GM12878 (cell line): ENCODE measurements around the gene ADORA2B. TPM values are rescaled to one million over a fixed set of nuclear protein-coding genes. Genes with fewer than 3 reads are reported as not detected.

Experiments used
- ATAC-seq: fragments of 200-7000 bp; cut with Tn5 transposase; 3 replicates; pipeline ENCODE4 v1.9.1; 2020; ENCODE audit warnings: mild to moderate bottlenecking, moderate library complexity
- BruUV-seq: library from RNA; stranded (reverse); fragments of 400-500 nt; replicated peaks from 2 replicates; lab custom pipeline; 2021; lab: Mats Ljungman, UMichigan
- CTCF ChIA-PET: fragments of 300-600 bp; sonication (Branson Sonifier 250); formaldehyde crosslinking; extraction: SDS; loops from one replicate; lab custom pipeline; 2021; ENCODE audit warnings: inconsistent platforms; lab: Yijun Ruan, JAX
- POLR2A ChIA-PET: fragments of 350-600 bp; formaldehyde crosslinking; extraction: SDS; loops from one replicate; lab custom pipeline; 2021; ENCODE audit warnings: inconsistent platforms; lab: Charles Lee
- RAD21 ChIA-PET: fragments of 300-600 bp; sonication (Branson Sonifier 250); formaldehyde crosslinking; loops from one replicate; lab custom pipeline; 2023; ENCODE audit warnings: antibody characterized with exemption; ENCODE audit not compliant: unreplicated experiment; lab: Charles Lee
- SMC1A ChIA-PET: fragments of 300-600 bp; sonication (Branson Sonifier 250); formaldehyde crosslinking; loops from one replicate; lab custom pipeline; 2023; ENCODE audit not compliant: unreplicated experiment, uncharacterized antibody; lab: Charles Lee
- DNase-seq: peaks from one replicate; pipeline ENCODE4 v3.0.0-alpha.2; 2011; ENCODE audit warnings: low read depth, low spot score
- FAIRE-seq: peaks from 3 replicates; lab custom pipeline; 2011; peaks lifted over from hg19 to GRCh38; lab: Jason Lieb, UNC
- H2AFZ ChIP-seq: 2 replicates; pipeline ENCODE4 v1.6.0; 2011; ENCODE audit warnings: low read depth, low read length, control low read depth; ENCODE audit not compliant: control insufficient read depth
- H3K27ac ChIP-seq: 2 replicates; pipeline ENCODE4 v1.5.1; 2011; ENCODE audit warnings: control low read depth; ENCODE audit not compliant: control insufficient read depth, insufficient read depth
- H3K27me3 ChIP-seq, 2 experiments: replicated peaks in 1 of 2; 2 replicates each; pipeline versions ENCODE4 v1.6.0 to v1.6.1; 2011; ENCODE audit warnings: low read length in 1 of 2; ENCODE audit not compliant: control insufficient read depth in 2 of 2, insufficient read depth in 2 of 2
- H3K36me3 ChIP-seq, 2 experiments: 2 replicates each; pipeline ENCODE4 v1.5.1; 2011; ENCODE audit warnings: low read length in 1 of 2; ENCODE audit not compliant: control insufficient read depth in 2 of 2, insufficient read depth in 2 of 2
- H3K4me1 ChIP-seq: 2 replicates; pipeline ENCODE4 v1.6.1; 2011; ENCODE audit warnings: mild to moderate bottlenecking, low read length, moderate library complexity, mixed read lengths; ENCODE audit not compliant: control insufficient read depth, insufficient read depth
- H3K4me2 ChIP-seq: 2 replicates; pipeline ENCODE4 v1.6.0; 2011; ENCODE audit warnings: control low read depth; ENCODE audit not compliant: control insufficient read depth, insufficient read depth
- H3K4me3 ChIP-seq: fragments of 200-600 bp; sonication (generic); 2 replicates; pipeline ENCODE4 v1.5.1; 2016
- H3K79me2 ChIP-seq: 2 replicates; pipeline ENCODE4 v1.6.0; 2011; ENCODE audit warnings: low read length; ENCODE audit not compliant: control insufficient read depth, insufficient read depth
- H3K9ac ChIP-seq: 2 replicates; pipeline ENCODE4 v1.8.0; 2011; ENCODE audit warnings: low read length, control low read depth, mixed read lengths; ENCODE audit not compliant: control insufficient read depth, insufficient read depth
- H3K9me3 ChIP-seq: replicated peaks from 3 replicates; pipeline ENCODE4 v1.5.1; 2011; ENCODE audit warnings: mild to moderate bottlenecking, low read length; ENCODE audit not compliant: control insufficient read depth, insufficient read depth
- H4K20me1 ChIP-seq: 2 replicates; pipeline ENCODE4 v1.6.0; 2011; ENCODE audit not compliant: control insufficient read depth, insufficient read depth
- ATF7 ChIP-seq: fragments of 450-650 bp; IDR thresholded peaks from 2 replicates; pipeline ENCODE4 v1.6.1; 2016; ENCODE audit warnings: low read depth, mild to moderate bottlenecking
- EED ChIP-seq: sonication (generic); IDR thresholded peaks from 2 replicates; pipeline ENCODE4 v1.6.1; 2016; ENCODE audit warnings: antibody characterized with exemption, low read depth
- MTA2 ChIP-seq: fragments of 450-650 bp; IDR thresholded peaks from 2 replicates; pipeline ENCODE4 v1.6.1; 2016; ENCODE audit warnings: low read depth, mild to moderate bottlenecking, moderate library complexity
- NFYB ChIP-seq: IDR thresholded peaks from 2 replicates; pipeline ENCODE4 v1.6.1; 2011; ENCODE audit warnings: low read depth, mild to moderate bottlenecking, low read length, improper control_type of control experiment, moderate library complexity; ENCODE audit not compliant: insufficient read depth
- RCOR1 ChIP-seq: conservative IDR thresholded peaks from 2 replicates; pipeline ENCODE4 v1.6.1; 2012; ENCODE audit warnings: low read depth, low read length, improper control_type of control experiment
- RFX5 ChIP-seq: IDR thresholded peaks from 2 replicates; pipeline ENCODE4 v1.6.1; 2011; ENCODE audit warnings: low read depth, low read length, improper control_type of control experiment
- STAT3 ChIP-seq: IDR thresholded peaks from 2 replicates; pipeline ENCODE4 v1.6.1; 2011; ENCODE audit warnings: low read depth, low read length, improper control_type of control experiment
- TARDBP ChIP-seq: IDR thresholded peaks from 2 replicates; pipeline ENCODE4 v1.6.1; 2016; ENCODE audit warnings: borderline replicate concordance
- YY1 ChIP-seq: IDR thresholded peaks from 2 replicates; pipeline ENCODE4 v1.6.1; 2011; ENCODE audit warnings: low read depth, mild to moderate bottlenecking, low read length
- WGBS: methylation state at CpG from one replicate; pipeline ENCODE4 v1.1.6; 2016; ENCODE audit warnings: low lambda C conversion rate; ENCODE audit not compliant: insufficient replicate concordance, insufficient coverage; ENCODE audit errors: missing lambda C conversion rate; 5-methylcytosine and 5-hydroxymethylcytosine counted together
- in situ Hi-C: fragments of 300-500 bp; cut with MboI; formaldehyde crosslinking; loops from 9 replicates; pipeline ENCODE4 v1.14.3; 2018; ENCODE audit warnings: mixed read lengths
- intact Hi-C: fragments of 100-400 bp; cut with micrococcal nuclease; formaldehyde crosslinking; loops from one replicate; pipeline ENCODE4 v1.14.2; 2022; ENCODE audit not compliant: unreplicated experiment
- polyA plus RNA-seq, 11 experiments: library from polyadenylated mRNA; depleted of rRNA in 4 of 11; unstranded in 6 of 11; stranded (reverse) in 5 of 11; fragments of >200 nt; fragmentation: Nextera tagmentation in 4 of 11; fragmentation: Illumina TruSeq in 1 of 11; extraction: Ambion mirVana in 4 of 11; extraction: Trizol in 1 of 11; gene quantifications; 1 replicate in 1 of 11; 2 replicates in 10 of 11; pipeline versions ENCODE4 v1.2.1 to v1.2.3, GENCODE V29; 2011 to 2016; ENCODE audit warnings: inconsistent platforms in 2 of 11, missing spikeins in 2 of 11, low read depth in 1 of 11
- total RNA-seq, 4 experiments: library from RNA; depleted of rRNA in 3 of 4; stranded (reverse); fragments of >200 nt in 3 of 4; fragmentation: Illumina TruSeq in 1 of 4; extraction: Trizol in 1 of 4; gene quantifications; 2 replicates each; pipeline versions ENCODE4 v1.2.1 to v1.2.3, GENCODE V29; 2013 to 2021
- TF ChIP-seq, protein P1 (sequence below): fragments of 450-650 bp; IDR thresholded peaks from 2 replicates; pipeline ENCODE4 v1.6.1; 2017; ENCODE audit warnings: mild to moderate bottlenecking, moderate library complexity
- TF ChIP-seq, protein P2 (sequence below): fragments of 450-650 bp; conservative IDR thresholded peaks from 2 replicates; pipeline ENCODE4 v1.6.1; 2017; ENCODE audit warnings: mild to moderate bottlenecking, moderate library complexity
- TF ChIP-seq, protein P3 (sequence below): fragments of 450-650 bp; IDR thresholded peaks from 2 replicates; pipeline ENCODE4 v1.6.1; 2018; ENCODE audit warnings: mild to moderate bottlenecking, low read depth, moderate library complexity; ENCODE audit not compliant: partially characterized antibody

Gene ADORA2B
- total and polyA plus RNA-seq, 10 of the 15 experiments (the other 5 are each of a cell fraction or from before 2014, with no cell fraction given), result 0.05 to 0.42 (median 0.17) TPM

DNA sequence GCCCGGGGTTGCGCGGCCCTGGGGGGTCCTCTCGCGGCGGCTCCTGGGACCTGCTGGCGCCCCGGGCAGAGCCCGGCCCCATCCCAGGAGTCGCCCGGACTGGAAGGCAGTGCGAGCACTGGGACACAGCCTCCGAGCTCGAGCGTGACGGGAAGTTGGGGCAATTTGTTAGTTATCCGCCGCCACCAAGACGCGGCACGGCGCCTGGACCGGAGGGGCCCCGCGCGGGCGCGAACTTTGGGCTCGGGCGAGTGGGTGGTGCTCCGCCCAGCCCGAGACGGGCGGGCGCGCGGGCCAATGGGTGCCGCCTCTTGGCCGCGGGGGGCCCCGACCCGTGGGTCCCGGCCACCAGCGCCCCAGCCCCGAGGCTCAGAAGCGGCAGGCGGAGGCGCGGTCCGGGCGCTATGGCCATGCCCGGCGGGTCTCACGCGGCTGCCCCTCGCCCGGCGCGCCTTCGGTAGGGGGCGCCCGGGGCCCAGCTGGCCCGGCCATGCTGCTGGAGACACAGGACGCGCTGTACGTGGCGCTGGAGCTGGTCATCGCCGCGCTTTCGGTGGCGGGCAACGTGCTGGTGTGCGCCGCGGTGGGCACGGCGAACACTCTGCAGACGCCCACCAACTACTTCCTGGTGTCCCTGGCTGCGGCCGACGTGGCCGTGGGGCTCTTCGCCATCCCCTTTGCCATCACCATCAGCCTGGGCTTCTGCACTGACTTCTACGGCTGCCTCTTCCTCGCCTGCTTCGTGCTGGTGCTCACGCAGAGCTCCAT, at the start of gene ADORA2B (continued):
- TF ChIP-seq, protein P1, sequence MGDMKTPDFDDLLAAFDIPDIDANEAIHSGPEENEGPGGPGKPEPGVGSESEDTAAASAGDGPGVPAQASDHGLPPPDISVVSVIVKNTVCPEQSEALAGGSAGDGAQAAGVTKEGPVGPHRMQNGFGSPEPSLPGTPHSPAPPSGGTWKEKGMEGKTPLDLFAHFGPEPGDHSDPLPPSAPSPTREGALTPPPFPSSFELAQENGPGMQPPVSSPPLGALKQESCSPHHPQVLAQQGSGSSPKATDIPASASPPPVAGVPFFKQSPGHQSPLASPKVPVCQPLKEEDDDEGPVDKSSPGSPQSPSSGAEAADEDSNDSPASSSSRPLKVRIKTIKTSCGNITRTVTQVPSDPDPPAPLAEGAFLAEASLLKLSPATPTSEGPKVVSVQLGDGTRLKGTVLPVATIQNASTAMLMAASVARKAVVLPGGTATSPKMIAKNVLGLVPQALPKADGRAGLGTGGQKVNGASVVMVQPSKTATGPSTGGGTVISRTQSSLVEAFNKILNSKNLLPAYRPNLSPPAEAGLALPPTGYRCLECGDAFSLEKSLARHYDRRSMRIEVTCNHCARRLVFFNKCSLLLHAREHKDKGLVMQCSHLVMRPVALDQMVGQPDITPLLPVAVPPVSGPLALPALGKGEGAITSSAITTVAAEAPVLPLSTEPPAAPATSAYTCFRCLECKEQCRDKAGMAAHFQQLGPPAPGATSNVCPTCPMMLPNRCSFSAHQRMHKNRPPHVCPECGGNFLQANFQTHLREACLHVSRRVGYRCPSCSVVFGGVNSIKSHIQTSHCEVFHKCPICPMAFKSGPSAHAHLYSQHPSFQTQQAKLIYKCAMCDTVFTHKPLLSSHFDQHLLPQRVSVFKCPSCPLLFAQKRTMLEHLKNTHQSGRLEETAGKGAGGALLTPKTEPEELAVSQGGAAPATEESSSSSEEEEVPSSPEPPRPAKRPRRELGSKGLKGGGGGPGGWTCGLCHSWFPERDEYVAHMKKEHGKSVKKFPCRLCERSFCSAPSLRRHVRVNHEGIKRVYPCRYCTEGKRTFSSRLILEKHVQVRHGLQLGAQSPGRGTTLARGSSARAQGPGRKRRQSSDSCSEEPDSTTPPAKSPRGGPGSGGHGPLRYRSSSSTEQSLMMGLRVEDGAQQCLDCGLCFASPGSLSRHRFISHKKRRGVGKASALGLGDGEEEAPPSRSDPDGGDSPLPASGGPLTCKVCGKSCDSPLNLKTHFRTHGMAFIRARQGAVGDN, result peak; percentile 58; the same call in 1 of the 2 replicates
- TF ChIP-seq NFYB (0 out of 2 replicates have a peak, but pooled peaks have one; percentile 17), YY1 (0 out of 2 replicates have a peak, but pooled peaks have one; percentile 18)
- TF ChIP-seq, all 136 proteins: peak for 13

DNA sequence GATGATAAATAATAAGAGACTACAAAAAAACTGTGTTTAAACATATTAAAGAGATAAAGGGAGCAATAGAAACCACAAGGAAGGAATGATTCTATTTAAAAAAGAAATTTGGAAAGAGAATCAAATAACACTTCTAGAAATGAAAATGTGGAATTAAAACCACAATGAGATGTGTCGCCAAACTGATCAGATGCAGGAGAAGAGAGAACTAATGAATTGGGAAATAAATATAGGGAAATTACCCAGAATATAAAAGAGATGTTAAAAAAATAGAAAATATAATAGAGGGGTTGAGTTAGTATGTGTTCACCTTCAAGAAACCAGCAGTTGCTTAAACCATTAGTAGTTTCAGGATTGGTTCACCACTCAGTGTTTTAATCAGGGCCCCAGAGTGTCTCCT, 48.7 kb upstream of the ADORA2B start:
- CTCF ChIA-PET, result interaction anchor here (0.6 kb wide), 1 partner anchor 468 kb away, joined by 3 read pairs; no protein-coding TSS in a partner anchor
- no peak overlapping the region for H3K9ac ChIP-seq
- no peaks in the 10 kb centered on the region for H3K4me1 ChIP-seq
- RAD21 ChIA-PET, result no interaction called here
- TF ChIP-seq TARDBP (no peak), YY1 (no peak), STAT3 (no peak), RFX5 (no peak), EED (no peak), RCOR1 (no peak), MTA2 (no peak), ATF7 (no peak)
- TF ChIP-seq, protein P2, sequence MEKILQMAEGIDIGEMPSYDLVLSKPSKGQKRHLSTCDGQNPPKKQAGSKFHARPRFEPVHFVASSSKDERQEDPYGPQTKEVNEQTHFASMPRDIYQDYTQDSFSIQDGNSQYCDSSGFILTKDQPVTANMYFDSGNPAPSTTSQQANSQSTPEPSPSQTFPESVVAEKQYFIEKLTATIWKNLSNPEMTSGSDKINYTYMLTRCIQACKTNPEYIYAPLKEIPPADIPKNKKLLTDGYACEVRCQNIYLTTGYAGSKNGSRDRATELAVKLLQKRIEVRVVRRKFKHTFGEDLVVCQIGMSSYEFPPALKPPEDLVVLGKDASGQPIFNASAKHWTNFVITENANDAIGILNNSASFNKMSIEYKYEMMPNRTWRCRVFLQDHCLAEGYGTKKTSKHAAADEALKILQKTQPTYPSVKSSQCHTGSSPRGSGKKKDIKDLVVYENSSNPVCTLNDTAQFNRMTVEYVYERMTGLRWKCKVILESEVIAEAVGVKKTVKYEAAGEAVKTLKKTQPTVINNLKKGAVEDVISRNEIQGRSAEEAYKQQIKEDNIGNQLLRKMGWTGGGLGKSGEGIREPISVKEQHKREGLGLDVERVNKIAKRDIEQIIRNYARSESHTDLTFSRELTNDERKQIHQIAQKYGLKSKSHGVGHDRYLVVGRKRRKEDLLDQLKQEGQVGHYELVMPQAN, result no peak
- TF ChIP-seq, protein P3, sequence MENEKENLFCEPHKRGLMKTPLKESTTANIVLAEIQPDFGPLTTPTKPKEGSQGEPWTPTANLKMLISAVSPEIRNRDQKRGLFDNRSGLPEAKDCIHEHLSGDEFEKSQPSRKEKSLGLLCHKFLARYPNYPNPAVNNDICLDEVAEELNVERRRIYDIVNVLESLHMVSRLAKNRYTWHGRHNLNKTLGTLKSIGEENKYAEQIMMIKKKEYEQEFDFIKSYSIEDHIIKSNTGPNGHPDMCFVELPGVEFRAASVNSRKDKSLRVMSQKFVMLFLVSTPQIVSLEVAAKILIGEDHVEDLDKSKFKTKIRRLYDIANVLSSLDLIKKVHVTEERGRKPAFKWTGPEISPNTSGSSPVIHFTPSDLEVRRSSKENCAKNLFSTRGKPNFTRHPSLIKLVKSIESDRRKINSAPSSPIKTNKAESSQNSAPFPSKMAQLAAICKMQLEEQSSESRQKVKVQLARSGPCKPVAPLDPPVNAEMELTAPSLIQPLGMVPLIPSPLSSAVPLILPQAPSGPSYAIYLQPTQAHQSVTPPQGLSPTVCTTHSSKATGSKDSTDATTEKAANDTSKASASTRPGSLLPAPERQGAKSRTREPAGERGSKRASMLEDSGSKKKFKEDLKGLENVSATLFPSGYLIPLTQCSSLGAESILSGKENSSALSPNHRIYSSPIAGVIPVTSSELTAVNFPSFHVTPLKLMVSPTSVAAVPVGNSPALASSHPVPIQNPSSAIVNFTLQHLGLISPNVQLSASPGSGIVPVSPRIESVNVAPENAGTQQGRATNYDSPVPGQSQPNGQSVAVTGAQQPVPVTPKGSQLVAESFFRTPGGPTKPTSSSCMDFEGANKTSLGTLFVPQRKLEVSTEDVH, result no peak
- in situ Hi-C loops (no loop called here), intact Hi-C loops (no loop called here)
- FAIRE-seq (no peak), ATAC-seq (no peak), DNase-seq (no peak)
- no peak overlapping the region for H2AFZ ChIP-seq
- no peaks in the 10 kb centered on the region for H3K27me3 ChIP-seq
- no peak overlapping the region for H3K4me3 ChIP-seq
- no peaks in the 10 kb centered on the region for H3K9me3 ChIP-seq
- no peaks in the 10 kb centered on the region for H3K36me3 ChIP-seq
- no peaks in the 10 kb centered on the region for H4K20me1 ChIP-seq
- SMC1A ChIA-PET, result interaction anchor here (0.7 kb wide), 1 partner anchor 37 kb away, joined by 3 read pairs; no protein-coding TSS in a partner anchor
- no peak overlapping the region for H3K4me2 ChIP-seq
- POLR2A ChIA-PET, result no interaction called here
- no peak overlapping the region for H3K27ac ChIP-seq
- no TSS peak for BruUV-seq
- no peaks in the 10 kb centered on the region for H3K79me2 ChIP-seq
- WGBS, result 33% methylated on average over 1 of the region's 1 CpG
